Vagina (tissue), 2 donors: Measurements from ENCODE around the gene CSMD2. TPM values are rescaled to one million over a fixed set of nuclear protein-coding genes. Genes with fewer than 3 reads are reported as not detected.

Experiments used
- DNase-seq, 2 donors: peaks; one replicate each; pipeline ENCODE4 v3.0.0-alpha.2; 2017; ENCODE audit errors: extremely low spot score in 2 of 2
- H3K27ac ChIP-seq: fragments of 200-600 bp; sonication (generic); one replicate; pipeline ENCODE4 v1.5.1; 2019
- H3K27me3 ChIP-seq: fragments of 200-600 bp; sonication (generic); one replicate; pipeline ENCODE4 v1.5.1; 2019
- H3K36me3 ChIP-seq, 2 donors: fragments of 200-600 bp; sonication (generic); one replicate each; pipeline ENCODE4 v1.5.1; 2017 to 2019
- H3K4me1 ChIP-seq: fragments of 200-600 bp; sonication (generic); one replicate; pipeline ENCODE4 v1.5.1; 2019
- H3K4me3 ChIP-seq, 2 donors: fragments of 200-600 bp; sonication (generic); 1 replicate in 1 of 2; 2 replicates in 1 of 2; pipeline ENCODE4 v1.5.1; 2016 to 2019
- H3K9me3 ChIP-seq: fragments of 200-600 bp; sonication (generic); one replicate; pipeline ENCODE4 v1.5.1; 2019
- CTCF ChIP-seq, 3 experiments: fragments of 450-650 bp in 2 of 3; fragments of 200-600 bp in 1 of 3; sonication (generic) in 1 of 3; IDR thresholded peaks; one replicate each; pipeline ENCODE4 v1.5.1; 2017 to 2019; ENCODE audit warnings: antibody characterized with exemption in 3 of 3, mild to moderate bottlenecking in 2 of 3, moderate library complexity in 2 of 3
- POLR2A ChIP-seq, 2 donors: fragments of 450-650 bp; IDR thresholded peaks; one replicate each; pipeline ENCODE4 v1.6.1; 2017; ENCODE audit warnings: antibody characterized with exemption in 2 of 2, mild to moderate bottlenecking in 2 of 2, moderate library complexity in 2 of 2
- POLR2AphosphoS5 ChIP-seq, 2 donors: sonication (generic); formaldehyde crosslinking; IDR thresholded peaks; one replicate each; pipeline ENCODE4 v1.9.0; 2017; ENCODE audit warnings: antibody characterized with exemption in 2 of 2, mild to moderate bottlenecking in 2 of 2, low read depth in 1 of 2; ENCODE audit not compliant: insufficient read depth in 1 of 2
- intact Hi-C: fragments of 100-400 bp; cut with DNase I; formaldehyde crosslinking; loops from one replicate; pipeline ENCODE4 v1.15.1; 2023
- total RNA-seq: library from RNA; depleted of rRNA; stranded (reverse); fragments of >200 nt; gene quantifications from one replicate; pipeline ENCODE4 v1.2.3, GENCODE V29; 2016

CSMD2 gene
- total RNA-seq, 1 donor from 2014 or later = 0.25 TPM

GRCh38 chr1:33622757-33623156, 542.3 kb downstream of the CSMD2 start:
- intact Hi-C loops = no loop called here
- DNase-seq = no peak
- Histone ChIP-seq H3K27ac (no peak overlapping the region), H3K4me1 (no peaks in the 10 kb centered on the region), H3K9me3 (no peaks in the 10 kb centered on the region), H3K27me3 (no peaks in the 10 kb centered on the region), H3K36me3 (no peaks in the 10 kb centered on the region), H3K4me3 (no peak overlapping the region)
- TF ChIP-seq POLR2AphosphoS5 (IDR thresholded peaks at IDR 0.05; ENCODE audit: insufficient read depth in 1 of 2, low read depth in 1 of 2) (no peak), CTCF (IDR thresholded peaks at IDR 0.05) (no peak), POLR2A (IDR thresholded peaks at IDR 0.05) (no peak)

GRCh38 chr1:33618636-33619035, 546.4 kb downstream of the CSMD2 start:
- peak in 1 of 2 donors; percentile 56 for DNase-seq
- H3K9me3 ChIP-seq = no peaks in the 10 kb centered on the region
- no peak for TF ChIP-seq POLR2AphosphoS5 (IDR thresholded peaks at IDR 0.05; ENCODE audit: insufficient read depth in 1 of 2, low read depth in 1 of 2)
- no peak for TF ChIP-seq POLR2A (IDR thresholded peaks at IDR 0.05)
- TF ChIP-seq CTCF (IDR thresholded peaks at IDR 0.05) = no peak
- no peaks in the 10 kb centered on the region for H3K36me3 ChIP-seq
- H3K4me3 ChIP-seq = no peak overlapping the region
- no peak overlapping the region for H3K27ac ChIP-seq
- H3K27me3 ChIP-seq = no peaks in the 10 kb centered on the region
- no peaks in the 10 kb centered on the region for H3K4me1 ChIP-seq
- intact Hi-C loops = no loop called here

- intact Hi-C loops = no loop called here
- H3K27me3 ChIP-seq = no peaks in the 10 kb centered on the region
- no peaks in the 10 kb centered on the region for H3K4me1 ChIP-seq
- DNase-seq = peak in 1 of 2 donors; percentile 49
- no peak overlapping the region for H3K4me3 ChIP-seq
- no peaks in the 10 kb centered on the region for H3K9me3 ChIP-seq
- no peak for TF ChIP-seq POLR2A (IDR thresholded peaks at IDR 0.05)
- no peak for TF ChIP-seq POLR2AphosphoS5 (IDR thresholded peaks at IDR 0.05; ENCODE audit: insufficient read depth in 1 of 2, low read depth in 1 of 2)
- no peak for TF ChIP-seq CTCF (IDR thresholded peaks at IDR 0.05)
- H3K36me3 ChIP-seq = no peaks in the 10 kb centered on the region
- H3K27ac ChIP-seq = no peak overlapping the region
These were observed 547.6 kb downstream of the CSMD2 start for GRCh38 chr1:33617451-33617850.

- TF ChIP-seq POLR2AphosphoS5 (IDR thresholded peaks at IDR 0.05; ENCODE audit: insufficient read depth in 1 of 2, low read depth in 1 of 2) (no peak), CTCF (IDR thresholded peaks at IDR 0.05) (no peak), POLR2A (IDR thresholded peaks at IDR 0.05) (no peak)
- no peaks in the 10 kb centered on the region for H3K27me3 ChIP-seq
- H3K9me3 ChIP-seq = no peaks in the 10 kb centered on the region
- intact Hi-C loops = no loop called here
- DNase-seq = peak in 1 of 2 donors; percentile 11
- H3K4me1 ChIP-seq = no peaks in the 10 kb centered on the region
- H3K4me3 ChIP-seq = no peak overlapping the region
- H3K27ac ChIP-seq = no peak overlapping the region
- H3K36me3 ChIP-seq = no peaks in the 10 kb centered on the region
These were observed 548.2 kb downstream of the CSMD2 start for GRCh38 chr1:33616780-33617179.

GRCh38 chr1:33615546-33615945, 549.5 kb downstream of the CSMD2 start:
- no peak overlapping the region for H3K27ac ChIP-seq
- no peak for TF ChIP-seq POLR2A (IDR thresholded peaks at IDR 0.05)
- no peak for TF ChIP-seq POLR2AphosphoS5 (IDR thresholded peaks at IDR 0.05; ENCODE audit: insufficient read depth in 1 of 2, low read depth in 1 of 2)
- no peak for TF ChIP-seq CTCF (IDR thresholded peaks at IDR 0.05)
- no peak overlapping the region for H3K4me3 ChIP-seq
- H3K9me3 ChIP-seq = no peaks in the 10 kb centered on the region
- intact Hi-C loops = no loop called here
- H3K27me3 ChIP-seq = no peaks in the 10 kb centered on the region
- H3K36me3 ChIP-seq = no peaks in the 10 kb centered on the region
- peak in 1 of 2 donors; percentile 10 for DNase-seq
- no peaks in the 10 kb centered on the region for H3K4me1 ChIP-seq
